Activated CD4-positive, CD25-positive, alpha-beta regulatory T cell treated with anti-CD3 and anti-CD28 coated beads, Interleukin-2, amount 50 U/mL, for 24 hours (primary cell): ENCODE data around the gene ATP4A.

Experiments
- ATAC-seq, 2 donors: fragments of 150-1000 bp; cut with Tn5 transposase; one replicate each; pipeline ENCODE4 v1.10.0; 2021; ENCODE audit warnings: mild to moderate bottlenecking in 1 of 2, moderate library complexity in 1 of 2

Gene ATP4A

DNA sequence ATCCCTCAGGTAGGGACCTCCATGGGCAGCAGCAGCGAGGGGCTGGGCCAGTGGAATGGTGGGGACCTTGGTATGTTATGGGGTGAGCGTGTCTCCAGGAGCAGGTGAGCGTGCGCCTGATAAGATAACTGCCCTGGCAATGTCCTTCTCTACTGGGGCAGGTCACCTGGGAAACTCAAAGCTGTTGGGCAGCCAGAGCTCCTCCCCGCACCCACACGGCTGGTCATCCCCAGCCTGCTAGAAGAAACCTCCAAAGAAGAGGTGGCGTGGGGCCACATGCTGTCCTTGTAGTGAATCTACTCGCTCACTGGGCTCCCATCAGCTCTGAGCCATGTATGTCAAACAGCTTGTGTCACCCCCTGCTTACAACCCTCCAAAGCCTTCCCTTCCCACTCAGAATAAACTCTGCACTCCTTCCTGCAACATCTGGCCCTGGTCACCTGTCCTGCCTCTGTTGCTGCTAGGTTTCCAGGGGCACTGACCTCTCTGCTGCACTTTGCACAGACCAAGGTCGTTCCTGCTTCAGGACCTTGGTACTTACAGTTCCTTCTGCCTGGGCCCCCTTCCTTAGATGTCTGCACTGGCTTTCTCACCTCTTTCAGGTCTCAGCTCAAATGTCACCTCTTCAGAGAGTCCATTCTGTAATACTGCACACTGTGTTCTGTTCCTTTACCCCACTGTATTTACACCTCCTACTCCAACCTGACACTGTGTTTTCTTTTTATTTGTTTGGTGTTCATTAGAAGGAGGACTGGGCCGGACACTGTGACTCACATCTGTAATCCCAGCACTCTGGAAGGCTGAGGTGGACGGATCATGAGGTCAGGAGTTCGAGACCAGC lies 1.8 kb upstream of the ATP4A start:
- ATAC-seq, result no peak

- ATAC-seq, result no peak
Measured at GRCh38 chr19:35562776-35563175, 682 bp downstream of the ATP4A start.

DNA sequence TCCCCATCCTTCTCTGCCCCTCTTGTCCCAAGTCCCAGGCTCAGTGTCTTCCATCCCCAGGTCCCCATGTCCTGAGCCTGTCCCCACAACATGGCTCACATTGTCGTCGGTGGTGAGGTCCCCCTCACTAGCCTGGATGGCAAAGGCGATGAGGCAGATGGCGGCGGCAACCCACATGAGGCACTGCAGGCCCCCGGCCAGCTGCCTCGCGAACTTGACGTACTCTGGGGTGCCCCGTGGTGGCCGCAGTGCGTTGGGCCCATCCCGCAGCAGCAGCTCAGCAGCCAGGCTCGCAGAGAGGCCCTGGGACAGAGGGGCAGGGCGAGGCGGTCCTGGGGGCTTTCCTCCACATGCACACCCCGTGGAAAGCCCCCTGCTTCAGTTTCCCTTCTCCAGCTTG lies 1.1 kb downstream of the ATP4A start:
- no peak for ATAC-seq

DNA sequence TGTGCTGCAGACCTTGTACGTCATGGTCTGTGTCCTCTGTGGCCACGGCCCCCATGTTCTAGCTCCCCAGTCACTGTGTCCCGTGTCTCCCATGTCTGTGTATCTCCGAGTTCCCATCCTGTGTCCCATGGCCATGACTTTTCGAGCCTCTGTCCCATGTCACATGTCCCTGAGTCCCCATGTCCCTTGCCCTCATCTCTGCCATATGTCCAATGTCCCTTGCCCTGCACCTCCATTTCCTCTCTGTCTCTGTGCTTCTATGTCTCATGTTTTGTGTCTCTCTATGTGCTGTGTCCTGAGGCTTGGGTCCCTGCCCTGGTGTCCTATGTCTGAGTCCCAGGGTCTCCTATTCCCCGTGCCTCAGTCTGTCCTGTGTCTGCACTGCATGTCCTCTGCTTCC lies 2.0 kb downstream of the ATP4A start:
- ATAC-seq, result no peak

- ATAC-seq, result no peak
Measured at GRCh38 chr19:35560677-35561076, 2.8 kb downstream of the ATP4A start.

- ATAC-seq, result no peak
Measured at GRCh38 chr19:35560271-35560670, 3.2 kb downstream of the ATP4A start.

- ATAC-seq, result no peak
Measured at GRCh38 chr19:35559781-35560180, 3.7 kb downstream of the ATP4A start.

GRCh38 chr19:35559281-35559659 lies 4.2 kb downstream of the ATP4A start:
- ATAC-seq, result no peak

GRCh38 chr19:35558400-35559280 lies 4.8 kb downstream of the ATP4A start:
- ATAC-seq, result no peak

DNA sequence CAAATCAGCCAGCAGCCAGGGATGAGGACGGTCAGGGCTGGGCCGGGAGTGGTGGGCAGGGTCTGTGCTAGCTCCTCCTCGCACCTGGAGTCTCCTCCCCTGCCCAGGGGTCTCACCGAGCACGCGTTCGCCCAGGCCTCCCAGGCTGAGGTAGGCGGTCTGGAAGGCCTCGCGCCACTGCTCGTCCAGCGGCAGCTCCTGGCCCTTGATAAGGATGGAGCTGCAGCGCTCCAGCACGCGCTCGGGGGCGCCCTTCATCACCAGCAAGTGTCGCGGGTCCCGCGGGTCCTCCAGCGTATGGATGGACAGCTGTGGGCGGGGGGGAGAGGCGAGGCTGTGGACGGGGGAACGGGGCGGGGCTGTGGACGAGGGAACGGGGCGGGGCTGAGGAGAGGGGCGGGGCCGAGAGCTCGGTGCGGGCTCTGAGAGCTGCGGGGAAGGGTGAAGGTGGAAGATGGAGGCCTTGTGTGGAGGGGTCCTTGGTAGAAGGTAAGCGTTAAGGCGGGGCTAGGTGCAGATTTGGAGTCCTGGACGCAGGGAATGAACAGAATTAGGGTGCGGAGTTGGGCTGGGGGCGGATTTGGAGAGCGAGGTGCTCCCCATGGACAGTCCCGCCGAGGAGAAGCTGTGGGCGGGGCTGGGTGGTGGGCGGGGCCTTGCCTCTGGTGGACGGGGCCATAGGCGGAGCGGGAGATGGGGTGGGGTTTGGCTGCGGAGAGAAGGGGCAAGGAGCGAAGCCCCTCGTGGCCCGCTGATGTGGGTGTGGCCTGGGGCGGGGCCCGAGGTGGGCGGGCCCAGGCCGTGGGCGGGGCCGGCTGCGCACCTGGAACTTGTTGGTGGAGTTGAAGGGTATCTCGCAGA lies 5.7 kb downstream of the ATP4A start:
- ATAC-seq, result peak; percentile 55 to 62

- ATAC-seq, result no peak
Measured at GRCh38 chr19:35556846-35557538, 6.5 kb downstream of the ATP4A start.

DNA sequence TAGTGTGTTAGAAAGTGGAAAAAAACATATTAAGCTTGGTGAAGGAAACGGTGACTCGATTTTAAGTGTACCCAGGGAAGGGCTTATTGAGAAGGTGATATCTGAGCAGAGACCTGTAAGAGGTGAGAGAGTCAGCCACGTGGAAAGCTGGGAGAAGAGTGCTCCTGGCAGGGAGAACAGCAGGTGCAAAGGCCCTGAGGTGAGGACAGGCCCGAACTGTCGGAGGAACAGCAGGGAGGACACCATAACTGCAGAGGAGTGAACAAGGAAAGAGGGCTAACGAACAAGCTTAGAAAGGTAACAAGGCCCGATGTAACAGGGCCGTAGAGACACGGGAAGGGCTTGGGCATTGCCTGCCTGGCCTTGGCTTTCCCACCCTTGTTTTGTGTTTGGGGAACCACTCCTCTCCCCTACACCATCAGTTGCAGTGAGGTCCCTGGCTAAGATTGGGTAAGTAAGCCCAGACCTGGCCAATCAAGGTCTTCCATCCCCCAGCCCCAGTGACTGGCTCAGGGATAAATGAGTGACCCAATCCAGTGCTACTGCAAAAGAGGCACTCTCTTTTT lies 7.3 kb downstream of the ATP4A start:
- ATAC-seq, result no peak

- ATAC-seq, result no peak
Measured at GRCh38 chr19:35555301-35556005, 8.0 kb downstream of the ATP4A start.

DNA sequence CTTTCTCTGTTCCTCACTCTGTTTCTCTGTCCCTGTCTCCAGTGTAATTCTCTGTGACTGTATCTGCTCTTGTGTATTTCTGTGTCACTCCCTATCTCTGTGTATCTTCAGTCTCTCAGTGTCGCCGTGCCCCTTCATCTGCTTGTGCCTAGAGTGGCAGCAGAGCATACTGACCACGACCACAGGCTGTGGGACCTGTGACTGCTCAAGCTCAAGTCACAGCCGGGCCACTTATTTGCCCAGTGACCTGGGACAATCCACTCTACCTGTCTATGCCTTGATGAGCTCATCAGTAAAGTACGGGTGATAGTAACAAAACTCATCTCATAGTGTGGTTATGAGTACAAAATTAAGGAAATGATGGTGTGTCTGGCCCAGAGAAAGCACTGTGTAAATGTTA lies 9.4 kb downstream of the ATP4A start:
- ATAC-seq, result no peak

DNA sequence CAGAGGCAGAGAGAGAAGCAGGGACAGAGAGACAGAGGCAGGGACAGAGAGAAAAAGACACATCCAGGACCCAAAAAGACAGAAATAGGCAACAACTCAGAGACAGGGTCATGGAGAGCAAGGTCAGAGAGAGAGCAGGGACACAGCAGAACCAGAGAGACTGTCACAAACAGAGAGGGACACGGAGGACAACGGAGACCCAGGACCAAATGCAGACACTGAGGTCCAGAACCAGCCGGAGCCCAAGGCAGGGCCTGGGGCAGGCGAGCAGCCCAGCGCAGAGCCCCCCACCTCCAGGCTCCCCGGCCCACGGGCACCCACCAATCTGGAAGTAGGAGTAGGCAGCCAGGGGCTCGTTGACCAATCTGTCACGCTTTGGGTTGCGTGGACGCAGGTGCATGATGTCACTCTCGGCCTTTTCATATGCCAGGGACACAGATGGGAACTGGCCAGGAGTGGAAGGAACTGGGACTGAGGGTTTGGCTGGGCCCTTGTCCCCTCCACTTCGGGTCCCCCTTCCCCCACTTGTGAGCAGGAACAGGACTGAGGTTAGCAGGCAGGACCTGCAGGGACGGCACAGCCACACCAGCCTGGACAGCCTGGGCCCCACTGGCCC lies 10.0 kb downstream of the ATP4A start:
- no peak for ATAC-seq

DNA sequence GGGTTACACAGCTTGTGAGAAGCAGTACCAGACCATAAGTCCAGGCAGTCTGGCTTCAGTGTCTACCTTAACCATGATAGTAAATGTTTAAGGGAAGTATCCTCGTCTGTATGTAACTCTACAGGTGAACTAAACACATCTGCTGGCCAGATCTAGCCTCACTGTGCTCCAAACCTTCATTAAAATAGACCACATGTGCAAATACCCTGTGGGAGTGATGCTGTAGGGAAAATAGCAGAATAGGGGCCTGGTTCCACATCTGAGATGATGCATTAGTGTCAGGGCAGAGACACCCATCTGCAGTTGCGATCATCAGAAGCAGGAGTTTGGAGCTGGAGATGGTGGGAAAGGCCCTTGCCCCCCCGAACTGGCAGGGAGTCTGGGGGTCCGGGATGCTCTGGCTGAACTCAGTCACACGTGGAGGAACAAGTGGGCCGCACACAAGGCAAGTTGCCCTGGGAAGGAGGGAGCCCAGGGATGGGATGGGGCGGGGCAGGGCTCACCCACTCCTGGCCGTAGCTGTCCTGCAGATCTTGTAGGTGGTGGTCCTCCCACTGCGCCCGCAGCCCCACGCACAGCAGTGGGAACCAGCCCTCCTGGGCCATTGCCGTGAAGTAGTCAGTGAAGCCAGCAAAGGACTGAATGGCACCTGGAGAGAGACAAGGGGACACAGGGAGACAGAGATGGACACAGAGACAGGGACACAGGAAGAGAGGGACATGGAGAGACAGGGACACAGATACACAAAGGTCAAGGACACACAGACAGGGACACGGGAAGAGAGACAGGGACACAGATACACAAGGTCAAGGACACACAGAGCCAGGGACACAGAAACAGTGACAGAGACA lies 10.7 kb downstream of the ATP4A start:
- ATAC-seq, result no peak

- ATAC-seq, result no peak
Measured at GRCh38 chr19:35551091-35551810, 12.2 kb downstream of the ATP4A start.

DNA sequence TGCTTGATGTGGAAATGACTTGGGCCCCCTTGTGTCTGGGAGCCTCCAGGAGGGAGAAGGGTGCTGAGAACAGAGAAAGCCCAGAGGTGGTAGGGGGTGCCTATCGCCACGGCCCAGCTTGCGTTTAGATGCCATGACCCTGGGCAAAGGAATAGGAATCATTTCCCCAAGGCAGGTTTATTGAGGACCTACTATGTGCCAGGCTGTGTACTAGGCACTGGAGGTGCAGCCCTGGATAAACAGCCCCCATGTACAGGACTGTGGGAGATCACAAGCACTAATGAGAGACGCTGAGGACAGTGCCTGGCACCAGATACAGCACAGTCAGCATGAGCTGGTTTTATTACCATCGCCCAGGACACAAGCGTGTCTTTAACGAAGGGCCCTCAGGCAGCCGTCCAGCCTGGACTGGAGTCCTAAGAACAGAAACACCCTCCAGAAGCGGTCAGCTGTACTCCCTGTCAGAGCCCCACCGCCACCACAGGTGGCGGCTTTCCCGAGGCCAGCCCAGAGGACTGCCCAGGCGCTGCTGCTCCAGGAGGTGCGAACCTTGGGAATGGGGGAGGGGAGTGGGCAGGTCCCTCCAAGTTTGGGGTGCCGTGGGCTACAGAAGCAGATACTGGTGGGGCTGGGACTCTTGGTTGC lies 13.5 kb downstream of the ATP4A start:
- no peak for ATAC-seq
